SK-N-SH treated with all-trans-retinoic acid at 6 μM for 48 hours (cell line): ENCODE results near the gene SMTN.

Experiments used
- ARNTL ChIP-seq: fragments of 450-650 bp; formaldehyde crosslinking; IDR thresholded peaks from 2 replicates; pipeline ENCODE4 v1.5.0; 2020; ENCODE audit warnings: low read depth, mild to moderate bottlenecking, moderate library complexity, borderline replicate concordance
- CREB5 ChIP-seq: fragments of 250-450 bp; sonication (Bioruptor Pico); IDR thresholded peaks from 2 replicates; pipeline ENCODE4 v1.5.1; 2020; ENCODE audit warnings: low read depth, mild to moderate bottlenecking, moderate library complexity
- ESRRG ChIP-seq: fragments of 250-450 bp; sonication (Bioruptor Pico); IDR thresholded peaks from 2 replicates; pipeline ENCODE4 v1.6.1; 2021; ENCODE audit warnings: mild to moderate bottlenecking
- GLIS3 ChIP-seq: fragments of 250-450 bp; sonication (Bioruptor Pico); IDR thresholded peaks from 2 replicates; pipeline ENCODE4 v1.5.0; 2020; ENCODE audit warnings: mild to moderate bottlenecking, moderate library complexity
- RARB ChIP-seq: fragments of 250-450 bp; sonication (Bioruptor Pico); IDR thresholded peaks from 2 replicates; pipeline ENCODE4 v1.8.0; 2021; ENCODE audit warnings: mild to moderate bottlenecking, moderate library complexity
- ZFP3 ChIP-seq: fragments of 250-450 bp; sonication (Bioruptor Pico); IDR thresholded peaks from 2 replicates; pipeline ENCODE4 v1.5.0; 2020; ENCODE audit warnings: mild to moderate bottlenecking, moderate library complexity
- ZFP30 ChIP-seq: fragments of 450-650 bp; formaldehyde crosslinking; IDR thresholded peaks from 2 replicates; pipeline ENCODE4 v1.5.0; 2022; ENCODE audit warnings: mild to moderate bottlenecking, moderate library complexity
- ZNF565 ChIP-seq: fragments of 450-650 bp; formaldehyde crosslinking; conservative IDR thresholded peaks from 2 replicates; pipeline ENCODE4 v1.5.0; 2020; ENCODE audit warnings: low read depth, mild to moderate bottlenecking, moderate library complexity
- ZNF8 ChIP-seq: fragments of 450-650 bp; formaldehyde crosslinking; IDR thresholded peaks from 2 replicates; pipeline ENCODE4 v1.5.0; 2020; ENCODE audit warnings: mild to moderate bottlenecking, moderate library complexity
- TF ChIP-seq, protein P1 (sequence below): fragments of 250-450 bp; sonication (Bioruptor Pico); IDR thresholded peaks from 2 replicates; pipeline ENCODE4 v1.5.0; 2020; ENCODE audit warnings: mild to moderate bottlenecking, moderate library complexity
- TF ChIP-seq, protein P2 (sequence below): fragments of 250-450 bp; sonication (Bioruptor Pico); IDR thresholded peaks from 2 replicates; pipeline ENCODE4 v1.8.0; 2020; ENCODE audit warnings: mild to moderate bottlenecking, moderate library complexity, borderline replicate concordance

GRCh38 chr22:31105282-31105929 lies 24.3 kb downstream of the SMTN start:
- TF ChIP-seq GLIS3 (CRISPR knock-in tag) (no peak), ZNF8 (CRISPR knock-in tag) (no peak), RARB (CRISPR knock-in tag) (no peak), ZNF565 (no peak), CREB5 (CRISPR knock-in tag) (no peak), ZFP3 (CRISPR knock-in tag) (no peak), ESRRG (CRISPR knock-in tag) (no peak), ZFP30 (CRISPR knock-in tag) (no peak), ARNTL (no peak)
- TF ChIP-seq, protein P1, sequence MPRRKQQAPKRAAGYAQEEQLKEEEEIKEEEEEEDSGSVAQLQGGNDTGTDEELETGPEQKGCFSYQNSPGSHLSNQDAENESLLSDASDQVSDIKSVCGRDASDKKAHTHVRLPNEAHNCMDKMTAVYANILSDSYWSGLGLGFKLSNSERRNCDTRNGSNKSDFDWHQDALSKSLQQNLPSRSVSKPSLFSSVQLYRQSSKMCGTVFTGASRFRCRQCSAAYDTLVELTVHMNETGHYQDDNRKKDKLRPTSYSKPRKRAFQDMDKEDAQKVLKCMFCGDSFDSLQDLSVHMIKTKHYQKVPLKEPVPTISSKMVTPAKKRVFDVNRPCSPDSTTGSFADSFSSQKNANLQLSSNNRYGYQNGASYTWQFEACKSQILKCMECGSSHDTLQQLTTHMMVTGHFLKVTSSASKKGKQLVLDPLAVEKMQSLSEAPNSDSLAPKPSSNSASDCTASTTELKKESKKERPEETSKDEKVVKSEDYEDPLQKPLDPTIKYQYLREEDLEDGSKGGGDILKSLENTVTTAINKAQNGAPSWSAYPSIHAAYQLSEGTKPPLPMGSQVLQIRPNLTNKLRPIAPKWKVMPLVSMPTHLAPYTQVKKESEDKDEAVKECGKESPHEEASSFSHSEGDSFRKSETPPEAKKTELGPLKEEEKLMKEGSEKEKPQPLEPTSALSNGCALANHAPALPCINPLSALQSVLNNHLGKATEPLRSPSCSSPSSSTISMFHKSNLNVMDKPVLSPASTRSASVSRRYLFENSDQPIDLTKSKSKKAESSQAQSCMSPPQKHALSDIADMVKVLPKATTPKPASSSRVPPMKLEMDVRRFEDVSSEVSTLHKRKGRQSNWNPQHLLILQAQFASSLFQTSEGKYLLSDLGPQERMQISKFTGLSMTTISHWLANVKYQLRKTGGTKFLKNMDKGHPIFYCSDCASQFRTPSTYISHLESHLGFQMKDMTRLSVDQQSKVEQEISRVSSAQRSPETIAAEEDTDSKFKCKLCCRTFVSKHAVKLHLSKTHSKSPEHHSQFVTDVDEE = no peak
- TF ChIP-seq, protein P2, sequence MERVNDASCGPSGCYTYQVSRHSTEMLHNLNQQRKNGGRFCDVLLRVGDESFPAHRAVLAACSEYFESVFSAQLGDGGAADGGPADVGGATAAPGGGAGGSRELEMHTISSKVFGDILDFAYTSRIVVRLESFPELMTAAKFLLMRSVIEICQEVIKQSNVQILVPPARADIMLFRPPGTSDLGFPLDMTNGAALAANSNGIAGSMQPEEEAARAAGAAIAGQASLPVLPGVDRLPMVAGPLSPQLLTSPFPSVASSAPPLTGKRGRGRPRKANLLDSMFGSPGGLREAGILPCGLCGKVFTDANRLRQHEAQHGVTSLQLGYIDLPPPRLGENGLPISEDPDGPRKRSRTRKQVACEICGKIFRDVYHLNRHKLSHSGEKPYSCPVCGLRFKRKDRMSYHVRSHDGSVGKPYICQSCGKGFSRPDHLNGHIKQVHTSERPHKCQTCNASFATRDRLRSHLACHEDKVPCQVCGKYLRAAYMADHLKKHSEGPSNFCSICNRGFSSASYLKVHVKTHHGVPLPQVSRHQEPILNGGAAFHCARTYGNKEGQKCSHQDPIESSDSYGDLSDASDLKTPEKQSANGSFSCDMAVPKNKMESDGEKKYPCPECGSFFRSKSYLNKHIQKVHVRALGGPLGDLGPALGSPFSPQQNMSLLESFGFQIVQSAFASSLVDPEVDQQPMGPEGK (CRISPR knock-in tag) = no peak
